ENCODE data around the gene SH2D2A.

SH2D2A gene

DNA sequence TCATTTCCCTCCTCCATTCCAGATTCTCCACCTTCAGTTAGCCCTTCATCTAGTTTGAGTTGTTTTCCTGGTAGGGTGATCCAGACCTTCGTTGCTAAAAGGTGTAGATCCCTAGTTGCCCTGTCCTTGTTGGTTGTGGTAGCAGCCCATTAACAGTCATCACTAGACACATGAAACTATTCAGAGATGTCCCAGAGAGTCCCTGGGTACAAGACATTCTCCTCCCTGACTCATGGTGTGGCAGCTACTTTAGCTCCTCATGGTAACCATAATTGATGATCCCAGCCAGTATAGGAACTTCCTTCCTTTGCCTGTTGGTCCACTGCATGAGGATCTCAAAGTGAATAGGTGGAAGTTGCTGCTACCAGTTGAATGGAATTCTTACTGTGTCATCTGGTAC lies 6.0 kb upstream of the SH2D2A start:
- DNase-seq = no peak

DNA sequence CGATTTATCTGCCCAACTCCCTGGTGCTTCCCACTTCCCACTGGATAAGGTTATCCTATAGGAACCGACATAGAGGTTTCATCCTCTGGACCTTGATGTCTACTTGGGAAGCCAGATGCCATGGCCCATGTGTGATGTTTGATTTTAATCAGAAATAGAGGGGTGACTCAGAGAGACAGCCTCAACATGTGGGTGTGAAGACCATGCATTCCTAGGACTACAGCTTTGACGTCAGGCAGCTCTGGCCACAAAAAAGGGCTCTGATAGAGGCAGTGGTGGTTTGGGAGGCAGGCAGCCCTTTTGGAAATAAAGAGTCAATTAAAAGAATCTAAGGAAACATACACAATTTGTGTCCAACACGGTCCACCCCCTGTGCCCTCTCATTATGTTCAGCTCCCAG lies 5.2 kb upstream of the SH2D2A start:
- no peak for DNase-seq

DNA sequence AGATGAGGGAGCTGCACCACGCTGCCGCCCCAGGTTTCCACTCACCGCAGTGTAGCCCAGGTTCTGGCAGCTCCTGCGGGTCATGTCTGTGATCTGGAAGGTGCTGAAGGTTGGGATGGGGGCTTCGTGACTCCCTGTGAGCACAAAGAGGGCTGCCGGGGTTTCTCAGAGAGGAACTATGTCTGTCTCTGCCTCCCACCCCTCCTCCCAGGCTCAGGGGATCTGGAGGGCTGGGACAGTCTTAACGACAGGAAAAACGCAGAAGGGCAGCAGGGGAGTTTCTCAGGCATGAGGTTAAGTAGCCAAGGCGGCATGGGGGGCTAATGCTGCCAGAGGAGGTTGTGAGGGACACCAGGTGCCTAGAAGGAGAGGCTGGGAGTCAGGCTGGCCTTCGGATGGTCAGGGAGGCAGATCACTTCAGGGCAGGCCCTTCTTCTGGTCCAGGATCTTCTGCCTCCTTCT lies 656 bp downstream of the SH2D2A start:
- no peak for DNase-seq

DNA sequence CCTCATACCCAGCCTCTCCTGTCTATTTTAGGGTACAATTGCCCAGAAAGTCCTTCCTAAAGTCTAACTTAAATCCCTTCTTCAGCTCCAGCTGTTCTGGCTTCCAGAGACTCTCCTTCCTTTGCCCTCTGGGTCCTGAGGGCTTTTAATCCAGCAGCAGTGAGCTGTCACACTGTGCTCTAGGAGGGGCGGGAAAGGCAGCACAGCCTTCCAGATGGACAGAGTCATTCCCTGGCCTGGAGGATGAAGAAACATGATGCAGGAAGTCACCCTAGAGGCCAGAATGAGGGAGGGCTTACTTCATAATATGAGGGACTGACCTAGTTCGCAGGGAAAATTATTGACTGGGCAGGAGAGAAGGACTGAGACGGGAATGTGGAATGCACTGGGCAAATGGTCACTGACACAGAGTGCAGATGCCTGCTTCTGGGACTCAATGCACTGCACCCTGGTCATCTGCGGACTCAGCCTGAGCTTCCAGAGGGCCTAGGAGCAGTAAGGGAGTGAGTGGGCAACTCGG lies 1.3 kb downstream of the SH2D2A start:
- no peak for DNase-seq

DNA sequence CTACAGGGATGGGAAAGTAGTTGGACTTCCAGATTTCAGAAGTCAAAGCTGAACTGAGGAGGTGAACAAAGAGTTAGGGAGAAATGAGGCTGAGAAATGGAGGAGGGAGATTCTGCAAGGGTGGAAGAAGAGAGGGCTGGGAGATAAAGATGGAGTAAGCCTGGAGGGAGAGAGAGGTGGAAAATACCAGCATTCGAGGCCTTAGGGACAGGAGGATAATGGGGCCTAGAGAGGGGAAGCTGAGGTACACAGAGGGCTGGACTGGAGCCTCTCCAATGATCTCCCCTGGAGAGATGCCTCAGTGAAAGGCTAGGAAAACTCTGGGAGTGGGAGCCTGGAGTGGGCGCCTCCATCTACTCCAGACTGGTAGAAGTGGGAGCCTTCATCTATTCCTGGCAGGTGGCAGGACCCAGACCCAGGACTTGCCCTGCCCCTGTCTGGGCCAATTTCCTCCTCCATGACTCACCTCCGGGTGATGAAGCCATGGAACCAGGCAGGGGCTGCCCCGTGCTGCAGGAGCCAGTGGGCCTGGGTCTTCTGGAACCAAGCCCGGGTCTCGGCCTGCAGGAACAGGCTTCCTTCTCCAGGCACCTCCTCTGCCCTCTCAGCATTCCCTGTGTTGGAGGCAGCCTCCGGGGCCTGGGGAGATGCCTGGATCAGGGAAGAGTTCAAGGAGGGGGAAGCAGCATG lies 1.9 kb downstream of the SH2D2A start:
- DNase-seq = no peak

DNA sequence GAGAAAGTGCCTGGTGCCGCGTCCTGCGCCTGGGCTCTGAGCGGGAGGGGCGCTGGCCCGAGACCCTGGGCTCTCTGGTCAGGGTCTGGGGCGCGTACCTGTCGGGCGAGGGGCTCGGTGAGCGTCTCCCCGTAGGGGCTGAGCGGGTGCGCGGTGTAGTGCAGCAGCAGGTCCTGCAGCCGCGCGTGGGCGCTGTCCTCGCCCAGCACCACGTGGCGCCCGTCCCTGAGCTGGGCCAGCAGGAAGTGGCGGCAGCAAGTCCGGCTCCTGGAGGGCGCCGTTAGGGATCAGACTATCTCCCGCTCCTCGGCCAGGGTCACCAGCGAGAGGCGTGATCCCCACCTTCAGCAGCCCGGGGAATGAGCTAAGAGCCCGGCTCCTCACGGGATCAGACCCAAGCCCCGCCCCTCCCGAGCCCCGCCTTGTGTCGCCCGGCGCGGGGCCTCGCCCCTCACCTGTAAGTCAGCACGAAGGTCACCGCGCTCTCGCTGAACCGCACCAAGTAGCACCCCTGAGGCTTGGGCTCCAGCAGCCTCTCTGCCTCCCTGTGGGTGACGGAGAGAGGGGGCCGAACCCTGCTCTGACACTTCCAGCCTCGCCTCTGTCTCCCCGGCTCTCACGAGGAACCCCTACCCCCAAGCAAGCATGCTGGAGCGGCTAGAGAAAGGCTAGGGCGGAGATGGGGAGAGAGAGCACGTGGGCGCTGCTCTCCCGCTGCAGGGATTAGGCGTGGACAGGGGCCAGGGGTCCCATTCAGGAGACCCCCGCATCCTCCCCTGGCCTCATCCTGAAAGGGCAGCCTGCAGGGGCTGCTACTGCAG lies 2.7 kb downstream of the SH2D2A start:
- DNase-seq = peak; percentile 78

DNA sequence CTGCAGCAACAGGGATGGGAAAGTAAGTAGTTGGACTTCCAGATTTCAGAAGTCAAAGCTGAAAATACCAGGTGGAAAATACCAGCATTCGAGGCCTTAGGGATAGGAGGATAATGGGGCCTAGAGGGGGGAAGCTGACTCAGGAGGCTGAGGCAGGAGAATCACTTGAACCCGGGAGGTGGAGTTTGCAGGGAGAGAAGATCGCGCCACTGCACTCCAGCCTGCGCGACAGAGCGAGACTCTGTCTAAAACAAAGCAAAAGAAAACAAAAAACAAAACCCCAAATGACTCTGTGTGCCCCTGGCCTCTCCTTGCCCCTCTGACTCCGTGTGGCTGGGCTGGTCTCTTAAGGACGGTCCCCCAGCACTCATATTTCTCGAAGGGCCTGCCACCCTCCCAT lies 3.4 kb downstream of the SH2D2A start:
- DNase-seq = no peak

DNA sequence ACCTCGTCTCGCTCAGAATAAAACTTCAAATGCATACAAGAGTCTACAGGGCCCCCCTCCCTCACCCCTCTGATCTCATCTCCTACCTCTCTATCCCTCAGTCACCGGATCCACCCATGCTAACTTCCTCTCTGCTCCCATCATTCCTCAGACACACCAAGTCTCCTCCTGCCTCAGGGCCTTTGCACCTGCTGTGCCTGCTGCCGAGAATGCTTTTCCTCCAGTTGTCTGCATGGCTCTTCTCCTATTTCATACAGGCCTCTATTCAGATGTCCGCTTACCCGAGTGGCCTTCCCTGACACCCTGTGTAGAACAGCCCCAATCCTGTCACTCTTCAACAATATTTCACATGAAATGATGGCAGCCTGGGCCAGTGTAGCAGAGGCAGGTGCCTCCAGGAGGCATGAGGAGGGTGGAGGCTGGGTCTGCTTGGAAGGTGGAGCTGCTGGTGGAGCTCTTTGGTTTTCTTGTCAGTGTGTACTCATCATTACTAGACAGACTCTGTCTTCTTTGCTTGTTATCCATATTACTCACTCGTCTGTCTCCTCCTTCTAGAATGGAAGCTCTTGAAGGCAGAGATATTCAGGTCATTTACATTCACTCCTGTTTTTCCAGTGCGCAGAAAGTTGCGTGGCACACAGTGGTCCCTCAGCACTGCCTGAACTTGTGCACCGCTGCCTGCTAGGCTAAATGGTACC lies 4.2 kb downstream of the SH2D2A start:
- DNase-seq = no peak

DNA sequence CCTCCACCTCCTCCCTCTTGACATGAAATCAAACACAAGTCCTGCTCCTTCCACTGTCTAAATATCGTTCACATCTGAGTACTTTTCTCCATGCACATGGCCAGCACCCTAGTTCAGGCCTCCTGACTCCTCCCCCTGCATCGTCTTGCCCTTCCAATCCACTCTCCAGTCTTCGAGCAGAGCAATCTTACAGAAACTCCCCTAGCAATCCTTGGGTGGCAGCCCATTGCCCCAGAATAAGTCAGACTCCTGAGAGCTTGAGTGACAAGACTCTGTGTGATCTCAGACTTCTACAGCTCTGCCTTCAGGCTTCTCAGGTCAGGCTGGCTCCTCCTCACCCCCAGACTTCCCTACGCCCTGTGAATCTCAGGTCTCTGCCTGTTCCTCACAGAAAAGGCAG lies 5.5 kb downstream of the SH2D2A start:
- no peak for DNase-seq

DNA sequence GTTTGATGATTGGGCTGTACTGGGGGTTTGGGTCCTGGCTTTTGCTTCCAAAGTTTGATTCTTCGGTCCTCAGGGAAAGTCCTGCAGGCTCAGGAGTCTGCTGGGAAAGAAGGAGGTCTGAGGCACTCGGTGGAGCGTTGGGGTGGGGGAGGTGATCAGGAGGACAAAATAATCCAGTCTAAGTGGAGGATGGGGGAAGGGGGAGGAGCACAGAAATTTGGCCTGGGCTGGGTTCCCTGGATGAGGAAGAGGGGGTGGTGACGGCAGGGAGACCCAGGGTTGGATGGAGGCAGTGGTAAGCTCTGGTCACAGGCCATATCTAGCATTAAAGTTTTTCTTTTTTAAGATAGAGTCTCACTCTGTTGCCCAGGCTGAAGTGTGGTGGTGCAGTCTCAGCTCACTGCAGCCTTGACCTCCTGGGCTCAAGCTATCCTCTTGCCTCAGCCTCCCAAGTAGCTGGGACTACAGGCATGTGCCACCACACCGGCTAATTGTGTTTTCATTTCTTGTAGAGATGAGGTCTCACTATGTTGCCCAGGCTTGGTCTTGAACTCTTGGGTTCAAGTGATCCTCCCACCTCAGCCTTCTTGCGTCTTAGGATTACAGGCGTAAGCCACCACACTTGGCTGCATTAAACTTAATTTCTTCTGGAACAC lies 6.8 kb downstream of the SH2D2A start:
- no peak for DNase-seq

DNA sequence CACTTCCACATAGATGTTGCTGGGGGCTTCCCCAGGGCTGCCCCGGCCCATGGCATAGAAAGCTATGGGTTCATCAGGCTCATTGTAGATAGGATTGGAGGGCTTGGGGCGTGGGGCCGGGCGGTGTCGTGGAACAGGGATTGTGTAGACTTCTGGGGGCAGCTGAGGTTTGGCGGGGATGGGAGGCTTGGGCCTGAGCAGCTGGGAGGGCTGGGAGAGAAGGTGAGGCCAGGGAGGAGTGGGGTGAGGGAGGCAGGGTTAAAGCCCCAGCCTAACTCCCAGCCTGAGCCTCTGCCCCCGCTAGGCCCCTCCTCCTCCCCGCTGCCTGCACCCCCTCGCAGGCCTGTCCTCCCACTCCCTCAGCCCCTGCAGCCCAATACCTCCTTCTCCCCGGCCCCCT lies 7.4 kb downstream of the SH2D2A start:
- no peak for DNase-seq

DNA sequence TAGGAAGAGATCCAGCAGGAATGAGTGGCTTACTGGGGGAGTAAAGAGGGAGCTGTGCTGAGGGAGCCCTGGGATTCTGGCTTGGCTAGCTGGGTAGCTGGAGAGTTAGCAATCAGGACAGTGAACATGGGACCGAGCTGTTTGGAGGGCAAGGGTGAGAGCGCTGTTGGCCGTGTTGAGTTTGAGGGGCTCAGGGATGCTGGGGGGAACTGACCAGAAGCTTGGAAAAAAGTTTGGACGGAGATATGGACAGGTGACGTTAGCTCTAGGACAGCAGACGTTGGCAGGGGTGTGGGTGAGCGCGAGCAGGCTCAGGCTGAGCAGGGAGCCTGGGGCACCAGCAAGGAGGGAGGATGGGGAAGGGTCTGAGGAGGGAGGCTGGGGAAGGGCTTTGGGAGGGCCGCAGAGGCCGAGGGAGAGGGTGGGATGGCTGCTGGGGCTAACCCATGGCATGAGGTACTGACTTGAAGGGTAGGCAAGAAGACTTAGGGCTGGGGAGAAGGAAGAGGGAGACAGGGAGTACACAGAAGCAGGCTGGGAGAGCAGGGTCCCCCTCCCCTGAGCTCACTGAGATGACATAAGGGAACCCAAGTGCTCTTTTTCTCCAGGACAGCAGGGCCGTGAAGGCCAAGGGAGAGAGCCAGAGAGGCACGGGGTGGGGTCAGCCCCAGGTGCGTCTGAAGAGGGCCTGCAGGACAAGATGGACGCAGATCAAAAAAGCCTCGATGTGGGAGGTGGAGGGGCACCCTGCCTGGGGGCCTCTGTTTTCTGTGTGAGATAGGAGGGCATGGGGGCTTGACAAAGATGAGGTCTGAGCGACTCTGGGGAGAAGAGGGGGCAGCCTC lies 8.2 kb downstream of the SH2D2A start:
- no peak for DNase-seq

DNA sequence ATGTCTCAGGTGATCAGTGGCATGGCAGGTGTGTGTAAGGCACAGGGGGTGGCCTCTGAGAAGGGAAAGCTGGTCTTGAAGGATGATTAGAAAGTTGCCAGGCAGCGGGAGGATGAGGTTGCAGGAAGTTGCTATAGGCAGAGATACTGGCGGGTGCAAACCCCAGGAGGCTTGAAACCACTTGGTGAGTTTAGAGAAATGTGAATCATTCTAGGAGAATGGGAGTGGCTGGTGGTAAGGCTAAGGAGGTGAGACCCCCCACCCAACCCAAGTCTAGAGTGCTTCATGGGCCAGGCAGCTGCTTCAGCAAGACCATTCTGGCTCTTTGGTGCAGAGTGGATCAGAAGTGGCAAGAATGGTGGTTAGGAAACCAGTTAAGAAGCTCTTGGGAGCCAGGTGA lies 9.0 kb downstream of the SH2D2A start:
- DNase-seq = no peak

DNA sequence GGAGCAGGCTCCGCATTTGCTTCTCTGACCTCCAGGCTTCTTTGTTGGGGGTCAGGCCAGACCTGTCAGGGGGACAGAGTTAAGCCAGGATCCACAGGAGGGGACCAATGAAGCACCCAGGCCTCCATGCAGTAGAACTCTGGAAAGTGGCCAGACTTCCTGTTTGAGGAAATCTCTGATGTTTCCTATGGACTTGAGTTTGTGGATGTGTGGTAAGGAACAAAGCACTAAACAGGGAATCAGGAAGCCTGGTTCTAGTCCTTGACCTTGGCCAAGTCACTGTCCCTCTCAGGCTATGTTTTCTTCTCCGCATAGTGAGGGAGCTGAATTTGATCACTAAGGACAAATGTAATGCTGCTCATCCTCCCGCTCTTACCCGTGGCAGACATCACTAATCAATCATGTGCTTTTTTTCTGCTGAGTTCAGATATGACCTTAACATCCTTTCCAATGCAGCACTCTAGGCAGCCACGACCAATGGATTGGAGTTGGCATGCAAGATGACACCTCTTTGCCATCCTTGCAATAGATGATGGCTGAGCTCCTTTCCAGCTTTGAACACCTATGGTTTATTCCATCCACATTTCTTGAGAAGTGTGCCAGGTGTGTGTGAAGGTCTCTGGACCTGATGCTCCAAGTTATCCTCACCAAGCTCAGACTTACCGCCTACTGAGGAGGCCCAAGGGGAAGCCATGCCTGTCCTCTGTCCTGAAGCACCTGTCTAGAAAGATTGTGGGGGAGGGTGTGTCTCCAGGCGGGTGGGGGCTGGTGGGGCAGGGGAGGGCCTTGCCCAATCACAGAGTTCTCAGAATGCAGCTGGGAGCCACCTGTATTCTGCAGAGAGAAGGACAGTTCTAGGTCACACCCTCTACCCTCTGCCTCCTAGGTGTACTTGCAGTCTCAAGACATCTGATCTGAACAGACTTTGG lies 9.9 kb downstream of the SH2D2A start:
- DNase-seq = no peak

DNA sequence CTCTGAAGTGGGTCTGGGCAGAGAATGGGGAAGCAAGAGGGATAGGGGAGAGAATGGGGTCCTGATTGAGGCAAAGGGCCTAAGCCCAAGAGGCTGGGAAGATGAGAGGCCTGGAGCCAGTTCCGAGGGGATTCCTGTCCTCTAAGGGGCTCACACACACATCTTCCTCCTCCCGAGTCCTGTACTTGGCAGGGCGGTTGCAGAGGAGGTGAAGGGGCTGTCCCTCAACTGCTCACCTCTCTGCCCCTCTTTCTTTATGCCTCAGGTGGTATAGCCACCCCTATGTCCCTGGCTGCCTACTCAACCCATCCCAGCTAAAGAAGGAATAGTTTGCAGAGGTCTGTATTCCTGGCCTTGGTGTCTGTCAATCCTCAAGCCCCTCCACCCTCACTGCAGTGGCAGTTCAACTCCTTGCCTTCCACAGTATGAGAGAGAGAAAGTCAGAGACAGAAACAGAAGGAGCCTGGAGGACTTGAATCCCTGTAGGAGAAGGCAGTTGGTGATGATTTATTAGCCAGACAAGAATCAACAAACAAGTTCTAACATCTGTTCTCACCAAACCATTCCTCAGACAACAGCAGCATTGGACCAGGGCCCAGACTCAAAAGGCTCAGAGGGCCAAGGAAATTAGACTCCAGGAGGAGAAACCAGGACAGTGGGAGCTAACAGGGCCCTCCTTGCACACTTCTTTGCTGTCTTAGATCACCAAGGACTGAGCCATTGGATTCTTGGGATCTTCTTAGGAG lies 10.7 kb downstream of the SH2D2A start:
- DNase-seq = no peak

DNA sequence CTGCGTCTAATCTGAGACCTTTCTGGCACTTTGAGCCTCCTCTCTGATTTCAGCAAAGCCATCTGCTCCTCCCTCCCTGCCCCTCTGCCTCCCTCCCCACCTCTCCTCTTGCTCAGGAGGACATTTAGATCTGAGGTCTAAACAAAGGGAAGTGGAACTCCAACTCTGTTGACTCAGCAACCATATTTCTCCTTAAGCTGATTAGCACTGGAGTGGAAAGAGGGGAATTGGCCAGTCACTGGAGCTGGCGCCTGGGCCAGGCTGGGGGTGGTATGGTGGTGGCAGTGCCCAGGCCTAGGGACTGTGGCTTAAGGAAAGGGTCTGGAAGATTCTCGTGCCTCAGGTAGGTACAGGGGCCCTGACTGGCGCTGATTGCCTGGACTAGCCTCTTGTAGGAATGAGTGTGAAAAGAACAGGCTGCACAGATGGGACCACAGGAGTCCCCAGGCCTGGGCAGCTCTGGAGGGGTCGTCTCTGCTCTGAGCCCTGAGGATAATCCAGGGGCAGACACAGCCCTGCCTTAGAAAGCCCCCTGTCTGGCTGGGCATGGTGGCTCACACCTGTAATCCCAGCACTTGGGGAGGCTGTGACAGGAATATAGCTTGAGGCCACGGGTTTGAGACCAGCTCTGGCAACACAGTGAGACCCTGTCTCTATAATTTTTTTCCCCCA lies 11.9 kb downstream of the SH2D2A start:
- DNase-seq = no peak

DNA sequence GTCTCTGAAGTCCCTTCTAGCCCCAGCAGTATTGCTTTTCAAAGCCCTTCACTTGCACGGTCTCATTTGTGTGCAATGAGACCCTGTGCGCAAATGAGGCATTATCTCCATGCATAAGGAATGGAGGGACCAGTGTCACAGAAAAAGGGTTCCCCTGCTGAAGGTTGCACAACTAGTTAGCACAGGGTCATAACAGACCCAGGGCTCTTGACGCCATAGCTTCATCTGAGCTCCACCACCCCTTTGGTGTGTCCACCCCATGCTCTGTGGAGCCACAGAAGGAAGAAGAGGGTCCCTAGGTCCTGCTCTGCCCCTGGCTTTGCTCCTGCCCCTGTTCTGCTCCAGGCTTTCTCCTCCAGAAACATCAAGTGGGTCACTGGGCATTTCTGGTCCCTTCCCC lies 12.6 kb downstream of the SH2D2A start:
- no peak for DNase-seq

DNA sequence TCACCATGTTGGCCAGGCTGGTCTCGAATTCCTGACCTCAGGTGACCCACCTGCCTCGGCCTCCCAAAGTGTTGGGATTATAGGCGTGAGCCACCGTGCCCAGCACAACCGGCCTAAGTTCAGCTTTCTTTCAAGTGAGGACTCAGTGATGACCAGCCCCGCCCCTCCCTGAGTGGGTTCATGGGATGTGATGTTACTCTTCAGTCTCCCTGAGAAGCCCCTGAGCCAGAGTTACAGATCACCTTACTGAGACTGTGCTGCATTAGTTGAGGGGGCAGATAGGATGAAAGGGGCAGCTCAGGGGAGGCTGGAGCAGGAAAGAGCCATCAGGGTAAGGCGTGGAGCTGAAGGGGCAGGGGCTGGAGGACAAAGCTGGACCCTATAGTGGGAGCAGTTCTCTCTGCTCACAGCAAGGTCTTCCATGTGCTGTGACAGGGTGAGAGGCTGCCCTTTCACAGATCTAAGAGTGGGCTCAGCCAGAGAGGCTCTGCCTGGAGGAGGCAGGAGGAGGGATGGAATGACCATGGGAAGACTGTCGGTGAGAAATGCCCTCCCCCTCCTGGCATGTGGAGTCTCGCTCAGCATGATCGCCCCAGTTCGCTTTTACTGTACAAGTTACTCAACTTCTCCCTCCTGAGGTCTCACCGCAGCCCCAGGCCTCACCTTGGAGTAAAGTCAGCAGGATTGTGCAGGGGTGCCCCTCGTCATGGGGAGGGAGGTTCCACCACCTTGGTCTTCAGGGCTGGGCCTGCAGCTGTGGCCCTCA lies 13.4 kb downstream of the SH2D2A start:
- DNase-seq = no peak

DNA sequence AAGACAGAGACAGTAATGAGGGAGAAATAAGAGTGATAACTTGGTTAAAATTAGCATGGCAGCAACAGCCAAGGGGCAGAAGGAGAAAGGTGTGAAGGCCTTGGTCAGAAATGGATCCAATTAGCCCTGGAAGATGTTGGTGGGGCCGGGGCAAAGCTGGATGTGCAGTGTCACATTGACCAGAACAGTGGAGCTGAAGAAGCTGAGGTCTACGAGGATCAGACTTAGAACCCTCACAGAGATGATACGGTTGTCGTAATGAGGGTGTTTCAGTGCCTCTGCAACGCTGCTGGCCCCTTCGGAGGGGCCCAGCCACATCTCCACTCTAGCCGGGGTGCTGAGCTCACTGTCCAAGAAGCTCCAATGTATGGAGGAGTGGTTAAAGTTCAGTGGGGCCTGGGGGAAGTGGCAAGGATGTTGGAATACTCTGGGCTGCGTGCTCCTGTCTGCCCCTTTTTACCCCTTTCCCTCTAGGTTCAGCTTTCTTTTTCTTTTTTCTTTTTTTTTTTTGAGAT lies 14.2 kb downstream of the SH2D2A start:
- DNase-seq = no peak
